ENCODE measurements around the gene LZTFL1.

The LZTFL1 gene

GRCh38 chr3:45776611-45777010, 65.3 kb downstream of the LZTFL1 start:
- TF ChIP-seq TOX (CRISPR knock-in tag; IDR thresholded peaks at IDR 0.05; ENCODE audit: borderline replicate concordance) (no peak), PPARA (CRISPR knock-in tag; IDR thresholded peaks at IDR 0.05; ENCODE audit: borderline replicate concordance) (no peak), TCF4 (CRISPR knock-in tag; IDR thresholded peaks at IDR 0.05; ENCODE audit: borderline replicate concordance) (no peak), ZFP30 (CRISPR knock-in tag; IDR thresholded peaks at IDR 0.05) (no peak), ZC3H10 (CRISPR knock-in tag; IDR thresholded peaks at IDR 0.05) (no peak), OSR1 (CRISPR knock-in tag; IDR thresholded peaks at IDR 0.05) (no peak), ZFP3 (CRISPR knock-in tag; IDR thresholded peaks at IDR 0.05) (no peak), ISL1 (CRISPR knock-in tag; IDR thresholded peaks at IDR 0.05) (no peak), CSRNP3 (CRISPR knock-in tag; IDR thresholded peaks at IDR 0.05) (no peak), ARNTL (CRISPR knock-in tag; IDR thresholded peaks at IDR 0.05; ENCODE audit: borderline replicate concordance, low read depth) (no peak), CSDC2 (CRISPR knock-in tag; IDR thresholded peaks at IDR 0.05) (no peak), PATZ1 (CRISPR knock-in tag; IDR thresholded peaks at IDR 0.05; ENCODE audit: borderline replicate concordance) (no peak), ESRRG (CRISPR knock-in tag; IDR thresholded peaks at IDR 0.05) (no peak), ZNF70 (CRISPR knock-in tag; IDR thresholded peaks at IDR 0.05) (no peak), BACH2 (CRISPR knock-in tag; IDR thresholded peaks at IDR 0.05; ENCODE audit: borderline replicate concordance) (no peak), ZNF8 (CRISPR knock-in tag; IDR thresholded peaks at IDR 0.05) (no peak), SNAI2 (CRISPR knock-in tag; IDR thresholded peaks at IDR 0.05) (no peak), CREB5 (CRISPR knock-in tag; IDR thresholded peaks at IDR 0.05; ENCODE audit: low read depth) (no peak), POU6F1 (CRISPR knock-in tag; IDR thresholded peaks at IDR 0.05; ENCODE audit: borderline replicate concordance, low read depth) (no peak)
- no peak for ATAC-seq

- no peak for ATAC-seq
- TF ChIP-seq PATZ1 (CRISPR knock-in tag; IDR thresholded peaks at IDR 0.05; ENCODE audit: borderline replicate concordance) (no peak), ISL1 (CRISPR knock-in tag; IDR thresholded peaks at IDR 0.05) (no peak), PPARA (CRISPR knock-in tag; IDR thresholded peaks at IDR 0.05; ENCODE audit: borderline replicate concordance) (no peak), SNAI2 (CRISPR knock-in tag; IDR thresholded peaks at IDR 0.05) (no peak), ARNTL (CRISPR knock-in tag; IDR thresholded peaks at IDR 0.05; ENCODE audit: borderline replicate concordance, low read depth) (no peak)
Observed at GRCh38 chr3:45776301-45776595, 65.7 kb downstream of the LZTFL1 start.

- TF ChIP-seq ZFP3 (CRISPR knock-in tag; IDR thresholded peaks at IDR 0.05): no peak
- TF ChIP-seq BACH2 (CRISPR knock-in tag; IDR thresholded peaks at IDR 0.05; ENCODE audit: borderline replicate concordance): no peak
- no peak for TF ChIP-seq CREB5 (CRISPR knock-in tag; IDR thresholded peaks at IDR 0.05; ENCODE audit: low read depth)
- no peak for TF ChIP-seq SNAI2 (CRISPR knock-in tag; IDR thresholded peaks at IDR 0.05)
- TF ChIP-seq ZNF70 (CRISPR knock-in tag; IDR thresholded peaks at IDR 0.05): no peak
- TF ChIP-seq RARB (CRISPR knock-in tag; IDR thresholded peaks at IDR 0.05): no peak
- no peak for TF ChIP-seq GLIS3 (CRISPR knock-in tag; IDR thresholded peaks at IDR 0.05)
- TF ChIP-seq CSRNP3 (CRISPR knock-in tag; IDR thresholded peaks at IDR 0.05): no peak
- no peak for TF ChIP-seq TCF4 (CRISPR knock-in tag; IDR thresholded peaks at IDR 0.05; ENCODE audit: borderline replicate concordance)
- ATAC-seq: no peak
Observed at GRCh38 chr3:45775571-45776300, 66.2 kb downstream of the LZTFL1 start.
